Esophagus squamous epithelium (tissue), 5 donors: ENCODE data around the gene ZNF521. TPM values are rescaled to one million over a fixed set of nuclear protein-coding genes. Genes with fewer than 3 reads are reported as not detected.

Experiments used
- DNase-seq: peaks from one replicate; lab custom pipeline; 2025; lab: John Stamatoyannopoulos, UW
- H3K27ac ChIP-seq, 4 donors: fragments of 200-600 bp; sonication (generic); one replicate each; pipeline ENCODE4 v1.5.1; 2016 to 2019; ENCODE audit warnings: mild to moderate bottlenecking in 1 of 4
- H3K27me3 ChIP-seq, 4 donors: fragments of 200-600 bp; sonication (generic); 1 replicate in 3 of 4; 2 replicates in 1 of 4; pipeline versions ENCODE4 v1.5.1 to v1.6.0; 2017 to 2021; ENCODE audit warnings: antibody characterized with exemption in 1 of 4
- H3K36me3 ChIP-seq, 3 donors: fragments of 200-600 bp; sonication (generic); one replicate each; pipeline ENCODE4 v1.5.1; 2016 to 2019
- H3K4me1 ChIP-seq, 3 donors: fragments of 200-600 bp; sonication (generic); one replicate each; pipeline ENCODE4 v1.5.1; 2017 to 2019
- H3K4me3 ChIP-seq, 4 donors: fragments of 200-600 bp; sonication (generic); 1 replicate in 3 of 4; 2 replicates in 1 of 4; pipeline ENCODE4 v1.5.1; 2016 to 2019; ENCODE audit warnings: mild to moderate bottlenecking in 2 of 4, moderate library complexity in 1 of 4
- H3K9me3 ChIP-seq, 3 donors: fragments of 200-600 bp; sonication (generic); one replicate each; pipeline ENCODE4 v1.5.1; 2016 to 2019
- CTCF ChIP-seq, 6 experiments: fragments of 450-650 bp in 4 of 6; fragments of 200-600 bp in 2 of 6; sonication (generic) in 2 of 6; IDR thresholded peaks; one replicate each; pipeline ENCODE4 v1.5.1; 2016 to 2019; ENCODE audit warnings: antibody characterized with exemption in 6 of 6, mild to moderate bottlenecking in 4 of 6, moderate library complexity in 4 of 6
- POLR2A ChIP-seq, 4 donors: fragments of 450-650 bp; IDR thresholded peaks; one replicate each; pipeline ENCODE4 v1.6.1; 2017; ENCODE audit warnings: antibody characterized with exemption in 4 of 4, mild to moderate bottlenecking in 4 of 4, moderate library complexity in 3 of 4
- WGBS, 2 donors: methylation state at CpG; one replicate each; pipeline ENCODE4 v1.1.5; 2018; 5-methylcytosine and 5-hydroxymethylcytosine counted together
- intact Hi-C: fragments of 100-400 bp; cut with DNase I; formaldehyde crosslinking; loops from one replicate; pipeline ENCODE4 v1.15.0; 2022
- total RNA-seq, 4 donors: library from RNA; depleted of rRNA; stranded (reverse); fragments of >200 nt; gene quantifications; one replicate each; pipeline ENCODE4 v1.1.0, GENCODE V29; 2016
- donor health status: DM: yes; HTN: yes; CAD: no.

Gene ZNF521
- total RNA-seq, 4 donors from 2014 or later: 0.68 to 11.3 (median 4.7) TPM

GRCh38 chr18:25230658-25231326, 121.2 kb downstream of the ZNF521 start:
- TF ChIP-seq CTCF (IDR thresholded peaks at IDR 0.05) (no peak), POLR2A (IDR thresholded peaks at IDR 0.05) (no peak)
- H3K9me3 ChIP-seq: no peaks in the 10 kb centered on the region
- intact Hi-C loops: no loop called here
- H3K36me3 ChIP-seq: peaks cover 0 to 5% (median 0%) of the 10 kb centered on the region in 3 donors
- H3K4me1 ChIP-seq: peaks cover 0 to 44% (median 8%) of the 10 kb centered on the region in 3 donors
- H3K4me3 ChIP-seq: peak overlapping the region in 1 of 4 donors; percentile 29
- peak overlapping the region; percentile 33 to 71 (median 59) for H3K27ac ChIP-seq
- DNase-seq: no peak
- no peaks in the 10 kb centered on the region for H3K27me3 ChIP-seq
- 27 to 28% methylated on average over 4 to 9 of the region's 10 CpGs for WGBS, 2 donors

- Histone ChIP-seq H3K4me3 (no peak overlapping the region), H3K36me3 (peaks cover 0 to 5% (median 0%) of the 10 kb centered on the region in 3 donors), H3K9me3 (no peaks in the 10 kb centered on the region), H3K27me3 (no peaks in the 10 kb centered on the region), H3K4me1 (peaks cover 0 to 44% (median 8%) of the 10 kb centered on the region in 3 donors), H3K27ac (peak overlapping the region in 3 of 4 donors; percentile 51 to 71 (median 67))
- no peak for TF ChIP-seq CTCF (IDR thresholded peaks at IDR 0.05)
- DNase-seq: no peak
- 61 to 64% methylated on average over 2 of the region's 2 CpGs for WGBS, 2 donors
- intact Hi-C loops: no loop called here
Measured at GRCh38 chr18:25229920-25230319, 122.0 kb downstream of the ZNF521 start.

- H3K4me3 ChIP-seq: no peak overlapping the region
- WGBS, 2 donors: 15 to 24% methylated on average over 3 of the region's 3 CpGs
- peak overlapping the region in 2 of 4 donors; percentile 32 to 71 for H3K27ac ChIP-seq
- no peak for DNase-seq
- no peak for TF ChIP-seq CTCF (IDR thresholded peaks at IDR 0.05)
- no peak for TF ChIP-seq POLR2A (IDR thresholded peaks at IDR 0.05)
- intact Hi-C loops: no loop called here
- H3K36me3 ChIP-seq: peaks cover 0 to 5% (median 0%) of the 10 kb centered on the region in 3 donors
- H3K4me1 ChIP-seq: peaks cover 0 to 44% (median 8%) of the 10 kb centered on the region in 3 donors
- H3K27me3 ChIP-seq: no peaks in the 10 kb centered on the region
- no peaks in the 10 kb centered on the region for H3K9me3 ChIP-seq
Measured at GRCh38 chr18:25229081-25229480, 122.9 kb downstream of the ZNF521 start.

GRCh38 chr18:25228410-25228809, 123.6 kb downstream of the ZNF521 start:
- peak overlapping the region in 1 of 4 donors; percentile 34 for H3K27ac ChIP-seq

More at GRCh38 chr18:25228410-25228809, 123.6 kb downstream of the ZNF521 start:
- Histone ChIP-seq H3K27me3 (no peaks in the 10 kb centered on the region), H3K4me3 (no peak overlapping the region), H3K36me3 (peaks cover 0 to 5% (median 0%) of the 10 kb centered on the region in 3 donors), H3K9me3 (no peaks in the 10 kb centered on the region), H3K4me1 (peaks cover 0 to 44% (median 8%) of the 10 kb centered on the region in 3 donors)
- DNase-seq: no peak
- 48 to 61% methylated on average over 1 of the region's 1 CpG for WGBS, 2 donors
- TF ChIP-seq POLR2A (IDR thresholded peaks at IDR 0.05) (no peak), CTCF (IDR thresholded peaks at IDR 0.05) (no peak)
- intact Hi-C loops: no loop called here
